HEK293 (cell line): ENCODE results near the gene TPRN.

Source experiments
- FEZF1 ChIP-seq: fragments of 450-650 bp; formaldehyde crosslinking; IDR thresholded peaks from 2 replicates; pipeline ENCODE4 v1.5.1; 2016; ENCODE audit warnings: missing biosample characterization, missing genetic modification characterization
- KLF9 ChIP-seq: fragments of 450-650 bp; formaldehyde crosslinking; IDR thresholded peaks from 2 replicates; pipeline ENCODE4 v1.5.1; 2016; ENCODE audit warnings: missing biosample characterization, missing genetic modification characterization, low read depth
- ZBTB8A ChIP-seq: fragments of 450-650 bp; formaldehyde crosslinking; IDR thresholded peaks from 2 replicates; pipeline ENCODE4 v1.5.1; 2016; ENCODE audit warnings: missing biosample characterization, missing genetic modification characterization
- ZNF544 ChIP-seq: fragments of 450-650 bp; formaldehyde crosslinking; IDR thresholded peaks from 2 replicates; pipeline ENCODE4 v1.5.0; 2017; ENCODE audit warnings: missing biosample characterization, missing genetic modification characterization
- ZNF561 ChIP-seq: fragments of 450-650 bp; IDR thresholded peaks from 2 replicates; pipeline ENCODE4 v1.5.1; 2018; ENCODE audit warnings: missing biosample characterization, missing genetic modification characterization, borderline replicate concordance
- ZSCAN30 ChIP-seq: fragments of 450-650 bp; IDR thresholded peaks from 2 replicates; pipeline ENCODE4 v1.5.1; 2018; ENCODE audit warnings: missing biosample characterization, mild to moderate bottlenecking, missing genetic modification characterization, moderate library complexity

- TF ChIP-seq KLF9 (tag by site-specific recombination), result no peak
- no peak for TF ChIP-seq ZBTB8A (tag by site-specific recombination)
- TF ChIP-seq ZNF561 (tag by site-specific recombination), result no peak
- no peak for TF ChIP-seq ZNF544 (tag by site-specific recombination)
- no peak for TF ChIP-seq ZSCAN30 (tag by site-specific recombination)
- no peak for TF ChIP-seq FEZF1 (tag by site-specific recombination)
Measured at GRCh38 chr9:137143459-137143858, 57.1 kb downstream of the TPRN start.
